Prostate gland (tissue), 2 donors: Measurements from ENCODE around the gene PIMREG. TPM values are rescaled to one million over a fixed set of nuclear protein-coding genes. Genes with fewer than 3 reads are reported as not detected.

Source experiments
- total RNA-seq, 2 donors: library from RNA; depleted of rRNA; stranded (reverse); fragments of >200 nt; gene quantifications; one replicate each; pipeline ENCODE4 v1.1.0, GENCODE V29; 2016

Gene PIMREG
- total RNA-seq, 2 donors from 2014 or later, result 0.45 to 4.9 TPM

Other genes with a start within 250 kb of the PIMREG start
- gene AIPL1, start 9.3 kb upstream of the PIMREG start, total RNA-seq, result not detected
- gene PITPNM3, start 112.1 kb downstream of the PIMREG start, total RNA-seq, result 1 to 10 TPM; 5.3 to 7.9 TPM
- gene KIAA0753, start 196.3 kb downstream of the PIMREG start, total RNA-seq, result 10 to 100 TPM; 17.2 to 28.3 TPM
- gene TXNDC17, start 196.6 kb downstream of the PIMREG start, total RNA-seq, result 100 to 1,000 TPM; 111 to 220 TPM
- 10 to 100 TPM in 1 of 2 donors, 1 to 10 TPM in 1; 8.3 to 10.7 TPM for gene MED31, start 207.2 kb downstream of the PIMREG start, total RNA-seq
- 1 to 10 TPM; 3.5 to 6.1 TPM for gene C17orf100, start 207.3 kb downstream of the PIMREG start, total RNA-seq